ENCODE data around the gene TBC1D8.

DNA sequence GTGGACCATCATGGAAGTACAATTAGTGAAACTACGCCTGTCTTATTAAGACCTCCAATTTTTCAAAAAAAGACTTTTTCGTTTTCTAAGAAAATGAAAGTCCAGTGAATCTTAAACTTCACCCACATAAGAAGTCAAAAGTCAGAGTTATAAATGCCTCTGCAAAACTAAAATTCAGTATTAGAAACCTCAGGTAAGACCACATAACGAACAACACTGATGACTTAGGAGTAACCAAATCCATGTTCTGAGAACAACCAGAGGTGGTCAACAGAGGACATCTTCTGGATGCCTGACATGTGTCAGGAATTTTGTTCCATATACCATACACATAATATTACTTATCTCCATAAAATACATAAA is 86.7 kb downstream of the TBC1D8 start:
- TF ChIP-seq POLR2A (IDR thresholded peaks at IDR 0.05) (no peak), POLR2AphosphoS5 (IDR thresholded peaks at IDR 0.05) (no peak)

All from prostate gland (tissue), 1 donor.